ENCODE measurements around the gene C6orf132.
"Not testable (repeated sequence)": the region's sequence is repeated elsewhere in the genome, so short reads cannot be mapped to it uniquely, and the experiment has no call there.

Gene C6orf132

GRCh38 chr6:42142118-42142835 lies at the start of gene C6orf132:
Gene C6orf132 (minus strand): TSS chr6:42142620. CDS start chr6:42142444, 176 bp downstream.
- peak within 1 kb of the TSS; percentile 94 for H3K27ac ChIP-seq
- DNase-seq (ENCODE audit: low read depth, low spot score), result no peak

- H3K27ac ChIP-seq, result no peak overlapping the region
These were observed 48.2 kb upstream of the C6orf132 start for GRCh38 chr6:42190554-42191183.

GRCh38 chr6:42188406-42188805 lies 46.0 kb upstream of the C6orf132 start:
- DNase-seq (ENCODE audit: low read depth, low spot score), result no peak
- no peak overlapping the region for H3K27ac ChIP-seq

More at GRCh38 chr6:42190554-42191183, 48.2 kb upstream of the C6orf132 start:
- DNase-seq (ENCODE audit: low read depth, low spot score), result no peak

- H3K27ac ChIP-seq, result no peak overlapping the region
- no peak for DNase-seq (ENCODE audit: low read depth, low spot score)
These were observed 43.2 kb upstream of the C6orf132 start for GRCh38 chr6:42185597-42185996.

GRCh38 chr6:42184475-42184874 lies 42.1 kb upstream of the C6orf132 start:
- no peak for DNase-seq (ENCODE audit: low read depth, low spot score)
- no peak overlapping the region for H3K27ac ChIP-seq

- H3K27ac ChIP-seq, result no peak overlapping the region
- DNase-seq (ENCODE audit: low read depth, low spot score), result no peak
These were observed 39.7 kb upstream of the C6orf132 start for GRCh38 chr6:42182101-42182500.

GRCh38 chr6:42179945-42180313 lies 37.5 kb upstream of the C6orf132 start:
- no peak for DNase-seq (ENCODE audit: low read depth, low spot score)
- no peak overlapping the region for H3K27ac ChIP-seq

GRCh38 chr6:42179261-42179944 lies 37.0 kb upstream of the C6orf132 start:
- no peak for DNase-seq (ENCODE audit: low read depth, low spot score)
- H3K27ac ChIP-seq, result no peak overlapping the region

- DNase-seq (ENCODE audit: low read depth, low spot score), result no peak
- H3K27ac ChIP-seq, result no peak overlapping the region
These were observed 35.3 kb upstream of the C6orf132 start for GRCh38 chr6:42177514-42178364.

- no peak for DNase-seq (ENCODE audit: low read depth, low spot score)
- H3K27ac ChIP-seq, result no peak overlapping the region
These were observed 34.6 kb upstream of the C6orf132 start for GRCh38 chr6:42176981-42177380.

- DNase-seq (ENCODE audit: low read depth, low spot score), result no peak
- no peak overlapping the region for H3K27ac ChIP-seq
These were observed 33.4 kb upstream of the C6orf132 start for GRCh38 chr6:42175860-42176259.

GRCh38 chr6:42173101-42173500 lies 30.7 kb upstream of the C6orf132 start, which contains the start of gene GUCA1A:
Gene GUCA1A (plus strand): TSS chr6:42173364. CDS start chr6:42173614, 250 bp downstream.
- H3K27ac ChIP-seq, result no peak within 1 kb of the TSS
- no peak for DNase-seq (ENCODE audit: low read depth, low spot score)

- no peak for DNase-seq (ENCODE audit: low read depth, low spot score)
These were observed 29.6 kb upstream of the C6orf132 start for GRCh38 chr6:42171813-42172581.

GRCh38 chr6:42169780-42170179 lies 27.4 kb upstream of the C6orf132 start:
- not testable (repeated sequence) for H3K27ac ChIP-seq; DNase-seq (ENCODE audit: low read depth, low spot score)

More at GRCh38 chr6:42171813-42172581, 29.6 kb upstream of the C6orf132 start:
- no peak overlapping the region for H3K27ac ChIP-seq

GRCh38 chr6:42168650-42169049 lies 26.2 kb upstream of the C6orf132 start:
- DNase-seq (ENCODE audit: low read depth, low spot score), result no peak
- H3K27ac ChIP-seq, result no peak overlapping the region

GRCh38 chr6:42166444-42167141 lies 24.2 kb upstream of the C6orf132 start:
- H3K27ac ChIP-seq, result no peak overlapping the region
- DNase-seq (ENCODE audit: low read depth, low spot score), result peak; percentile 26

GRCh38 chr6:42165016-42165415 lies 22.6 kb upstream of the C6orf132 start:
- no peak overlapping the region for H3K27ac ChIP-seq
- no peak for DNase-seq (ENCODE audit: low read depth, low spot score)

GRCh38 chr6:42163981-42164380 lies 21.6 kb upstream of the C6orf132 start:
- DNase-seq (ENCODE audit: low read depth, low spot score), result no peak
- no peak overlapping the region for H3K27ac ChIP-seq

- no peak for DNase-seq (ENCODE audit: low read depth, low spot score)
- no peak overlapping the region for H3K27ac ChIP-seq
These were observed 20.4 kb upstream of the C6orf132 start for GRCh38 chr6:42162812-42163211.
